ENCODE data around the gene NT5C3A. TPM values are rescaled to one million over a fixed set of nuclear protein-coding genes. Genes with fewer than 3 reads are reported as not detected.
"Not testable (repeated sequence)": the region's sequence is repeated elsewhere in the genome, so short reads cannot be mapped to it uniquely, and the experiment has no call there.

The NT5C3A gene
- total and polyA plus RNA-seq, 9 of the 15 experiments (the other 6 are each of a cell fraction or from before 2014, with no cell fraction given), result 18.6 to 60.1 (median 40.0) TPM

DNA sequence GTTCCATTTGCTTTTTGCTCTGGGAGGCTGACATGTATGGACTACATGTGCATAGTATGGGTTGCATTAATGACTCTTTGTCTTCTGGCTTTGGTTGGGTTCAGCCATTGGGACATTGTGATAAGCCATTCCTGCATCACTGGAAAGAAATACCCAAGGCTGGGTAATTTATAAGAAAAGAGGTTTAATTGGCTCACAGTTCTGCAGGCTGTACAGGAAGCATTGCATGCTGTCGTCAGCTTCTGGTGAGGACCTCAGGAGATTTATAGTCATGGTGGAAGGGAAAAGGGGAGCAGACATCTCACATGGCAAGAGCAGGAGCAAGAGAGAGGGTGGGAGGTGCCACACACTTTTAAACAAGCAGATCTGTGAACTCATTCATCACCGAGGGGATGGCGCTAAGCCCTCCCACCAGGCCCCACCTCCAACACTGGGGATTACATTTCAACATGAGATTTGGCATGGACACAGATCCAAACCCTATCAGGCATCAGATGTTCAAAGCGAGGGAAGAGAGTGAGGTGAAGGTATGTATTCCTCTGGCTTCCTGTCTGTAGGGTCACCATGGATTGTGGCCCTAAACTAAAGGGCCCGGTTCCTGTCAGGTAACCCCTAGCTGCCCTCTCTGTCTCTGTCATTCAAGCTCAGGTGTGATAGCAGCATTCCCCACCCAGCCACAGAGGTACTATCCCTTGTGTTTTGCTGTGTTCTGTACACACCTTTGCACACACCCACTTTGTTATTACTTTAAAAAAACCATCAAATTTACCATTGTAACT, 95.9 kb downstream of the NT5C3A start:
- H2AFZ ChIP-seq (ENCODE audit: low read depth, low read length); H3K4me3 ChIP-seq; POLR2A ChIA-PET; H3K27ac ChIP-seq (ENCODE audit: extremely low read depth, low read depth, low read length); H3K27me3 ChIP-seq (ENCODE audit: control insufficient read depth in 2 of 2, insufficient read depth in 2 of 2, low read length in 2 of 2); H3K79me2 ChIP-seq (ENCODE audit: control insufficient read depth, insufficient read depth, low read length); H3K9me1 ChIP-seq (ENCODE audit: control insufficient read depth, insufficient read depth, low read length); H3K9me3 ChIP-seq (replicated peaks; ENCODE audit: control insufficient read depth, insufficient read depth, low read depth, low read length); H4K20me1 ChIP-seq (replicated peaks; ENCODE audit: control insufficient read depth, insufficient read depth, low read length); H3K36me3 ChIP-seq (ENCODE audit: control insufficient read depth, insufficient read depth, low read length); in situ Hi-C loops (cut with MboI); CTCF ChIA-PET (ENCODE audit: low intra/inter-chr PET ratio); FAIRE-seq; intact Hi-C loops (cut with micrococcal nuclease); DNase-seq (ENCODE audit: extremely low read depth in 1 of 4, low spot score in 3 of 4); BruUV-seq (replicated peaks); H3K4me1 ChIP-seq (replicated peaks in 1 of 2; ENCODE audit: control insufficient read depth in 2 of 2, insufficient read depth in 2 of 2, low read length in 2 of 2); H3K9ac ChIP-seq (ENCODE audit: insufficient read depth in 1 of 2, low read depth in 2 of 2, low read length in 2 of 2); H3K4me2 ChIP-seq (ENCODE audit: insufficient read depth, low read length): not testable (repeated sequence)
- 25% methylated on average over 3 of the region's 5 CpGs for WGBS (ENCODE audit: insufficient coverage, low coverage, missing lambda C conversion rate)
- ATAC-seq, result peak; percentile 40
- TF ChIP-seq MEIS2 (IDR thresholded peaks at IDR 0.05; ENCODE audit: partially characterized antibody) (peak; percentile 50), ZNF766 (CRISPR knock-in tag; conservative IDR thresholded peaks at IDR 0.05) (peak; percentile 95)
- TF ChIP-seq, protein P1, sequence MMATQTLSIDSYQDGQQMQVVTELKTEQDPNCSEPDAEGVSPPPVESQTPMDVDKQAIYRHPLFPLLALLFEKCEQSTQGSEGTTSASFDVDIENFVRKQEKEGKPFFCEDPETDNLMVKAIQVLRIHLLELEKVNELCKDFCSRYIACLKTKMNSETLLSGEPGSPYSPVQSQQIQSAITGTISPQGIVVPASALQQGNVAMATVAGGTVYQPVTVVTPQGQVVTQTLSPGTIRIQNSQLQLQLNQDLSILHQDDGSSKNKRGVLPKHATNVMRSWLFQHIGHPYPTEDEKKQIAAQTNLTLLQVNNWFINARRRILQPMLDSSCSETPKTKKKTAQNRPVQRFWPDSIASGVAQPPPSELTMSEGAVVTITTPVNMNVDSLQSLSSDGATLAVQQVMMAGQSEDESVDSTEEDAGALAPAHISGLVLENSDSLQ (IDR thresholded peaks at IDR 0.05), result peak; percentile 32; the same call in 1 of the 2 replicates
- TF ChIP-seq, protein P2, sequence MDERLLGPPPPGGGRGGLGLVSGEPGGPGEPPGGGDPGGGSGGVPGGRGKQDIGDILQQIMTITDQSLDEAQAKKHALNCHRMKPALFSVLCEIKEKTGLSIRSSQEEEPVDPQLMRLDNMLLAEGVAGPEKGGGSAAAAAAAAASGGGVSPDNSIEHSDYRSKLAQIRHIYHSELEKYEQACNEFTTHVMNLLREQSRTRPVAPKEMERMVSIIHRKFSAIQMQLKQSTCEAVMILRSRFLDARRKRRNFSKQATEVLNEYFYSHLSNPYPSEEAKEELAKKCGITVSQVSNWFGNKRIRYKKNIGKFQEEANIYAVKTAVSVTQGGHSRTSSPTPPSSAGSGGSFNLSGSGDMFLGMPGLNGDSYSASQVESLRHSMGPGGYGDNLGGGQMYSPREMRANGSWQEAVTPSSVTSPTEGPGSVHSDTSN (CRISPR knock-in tag; IDR thresholded peaks at IDR 0.05; ENCODE audit: low read depth), result not testable (repeated sequence)
- TF ChIP-seq, protein P2 (tag; conservative IDR thresholded peaks at IDR 0.05; ENCODE audit: low read depth), result 0 out of 2 replicates have a peak, but pooled peaks have one; percentile 53
